Measurements from ENCODE around the gene COQ6.
"Not testable (repeated sequence)": the region's sequence is repeated elsewhere in the genome, so short reads cannot be mapped to it uniquely, and the experiment has no call there.

The COQ6 gene

DNA sequence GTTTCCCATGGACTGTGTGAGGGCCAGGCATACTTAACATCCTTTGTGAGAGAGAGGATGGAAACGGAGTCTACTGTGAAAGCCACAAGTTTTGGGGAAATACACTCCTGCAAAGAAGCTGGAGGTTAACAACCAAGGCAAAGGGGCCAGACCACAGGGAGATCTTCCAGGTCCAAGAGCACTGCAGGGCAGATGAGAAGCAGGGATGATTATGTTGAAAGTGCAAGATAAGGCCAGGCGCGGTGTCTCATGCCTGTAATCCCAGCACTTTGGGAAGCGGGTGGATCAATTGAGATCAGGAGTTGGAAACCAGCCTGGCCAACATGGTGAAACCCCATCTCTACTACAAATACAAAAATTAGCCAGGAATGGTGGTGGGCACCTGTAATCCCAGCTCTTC lies 15.1 kb downstream of the COQ6 start:
- H3K27me3 Mint-ChIP-seq (ENCODE audit: low read depth): no peaks in the 10 kb centered on the region
- peaks cover 70% of the 10 kb centered on the region for H3K36me3 Mint-ChIP-seq (ENCODE audit: low read depth)
- H3K4me1 Mint-ChIP-seq: no peaks in the 10 kb centered on the region
- TF ChIP-seq, protein P1, sequence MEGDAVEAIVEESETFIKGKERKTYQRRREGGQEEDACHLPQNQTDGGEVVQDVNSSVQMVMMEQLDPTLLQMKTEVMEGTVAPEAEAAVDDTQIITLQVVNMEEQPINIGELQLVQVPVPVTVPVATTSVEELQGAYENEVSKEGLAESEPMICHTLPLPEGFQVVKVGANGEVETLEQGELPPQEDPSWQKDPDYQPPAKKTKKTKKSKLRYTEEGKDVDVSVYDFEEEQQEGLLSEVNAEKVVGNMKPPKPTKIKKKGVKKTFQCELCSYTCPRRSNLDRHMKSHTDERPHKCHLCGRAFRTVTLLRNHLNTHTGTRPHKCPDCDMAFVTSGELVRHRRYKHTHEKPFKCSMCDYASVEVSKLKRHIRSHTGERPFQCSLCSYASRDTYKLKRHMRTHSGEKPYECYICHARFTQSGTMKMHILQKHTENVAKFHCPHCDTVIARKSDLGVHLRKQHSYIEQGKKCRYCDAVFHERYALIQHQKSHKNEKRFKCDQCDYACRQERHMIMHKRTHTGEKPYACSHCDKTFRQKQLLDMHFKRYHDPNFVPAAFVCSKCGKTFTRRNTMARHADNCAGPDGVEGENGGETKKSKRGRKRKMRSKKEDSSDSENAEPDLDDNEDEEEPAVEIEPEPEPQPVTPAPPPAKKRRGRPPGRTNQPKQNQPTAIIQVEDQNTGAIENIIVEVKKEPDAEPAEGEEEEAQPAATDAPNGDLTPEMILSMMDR (IDR thresholded peaks at IDR 0.05; ENCODE audit: unreplicated experiment in 3 of 3): no peak
- H3K4me3 Mint-ChIP-seq: no peak overlapping the region
- H3K27ac Mint-ChIP-seq: peak overlapping the region in 2 of 3 experiments; percentile 79 to 85
- H3K9me3 Mint-ChIP-seq: no peaks in the 10 kb centered on the region

GRCh38 chr14:73968885-73969284 lies 18.8 kb downstream of the COQ6 start:
- Mint-ChIP-seq H3K27ac (no peak overlapping the region), H3K9me3 (no peaks in the 10 kb centered on the region), H3K36me3 (ENCODE audit: low read depth) (peaks cover 57% of the 10 kb centered on the region), H3K4me1 (no peaks in the 10 kb centered on the region), H3K4me3 (no peak overlapping the region), H3K27me3 (ENCODE audit: low read depth) (no peaks in the 10 kb centered on the region)
- TF ChIP-seq, protein P1 (IDR thresholded peaks at IDR 0.05; ENCODE audit: unreplicated experiment in 3 of 3): no peak

GRCh38 chr14:73973497-73973896 lies 23.4 kb downstream of the COQ6 start:
- Mint-ChIP-seq H3K27ac (peak overlapping the region in 1 of 3 experiments; percentile 48), H3K4me3 (no peak overlapping the region), H3K36me3 (ENCODE audit: low read depth) (peaks cover 34% of the 10 kb centered on the region), H3K27me3 (ENCODE audit: low read depth) (no peaks in the 10 kb centered on the region), H3K9me3 (no peaks in the 10 kb centered on the region), H3K4me1 (no peaks in the 10 kb centered on the region)
- TF ChIP-seq, protein P1 (IDR thresholded peaks at IDR 0.05; ENCODE audit: unreplicated experiment in 3 of 3): no peak

GRCh38 chr14:73976125-73976524 lies 26.0 kb downstream of the COQ6 start:
- TF ChIP-seq, protein P1 (IDR thresholded peaks at IDR 0.05; ENCODE audit: unreplicated experiment in 3 of 3): no peak
- Mint-ChIP-seq H3K27ac (peak overlapping the region in 1 of 3 experiments; percentile 59), H3K27me3 (ENCODE audit: low read depth) (no peaks in the 10 kb centered on the region), H3K9me3 (no peaks in the 10 kb centered on the region), H3K36me3 (ENCODE audit: low read depth) (peaks cover 27% of the 10 kb centered on the region), H3K4me3 (no peak overlapping the region), H3K4me1 (no peaks in the 10 kb centered on the region)

- H3K36me3 Mint-ChIP-seq (ENCODE audit: low read depth): peaks cover 14% of the 10 kb centered on the region
- TF ChIP-seq, protein P1 (IDR thresholded peaks at IDR 0.05; ENCODE audit: unreplicated experiment in 3 of 3): no peak
- H3K27me3 Mint-ChIP-seq (ENCODE audit: low read depth): no peaks in the 10 kb centered on the region
- no peaks in the 10 kb centered on the region for H3K9me3 Mint-ChIP-seq
- no peak overlapping the region for H3K27ac Mint-ChIP-seq
- no peaks in the 10 kb centered on the region for H3K4me1 Mint-ChIP-seq
- H3K4me3 Mint-ChIP-seq: no peak overlapping the region
Measured at GRCh38 chr14:73977896-73978295, 27.8 kb downstream of the COQ6 start.

DNA sequence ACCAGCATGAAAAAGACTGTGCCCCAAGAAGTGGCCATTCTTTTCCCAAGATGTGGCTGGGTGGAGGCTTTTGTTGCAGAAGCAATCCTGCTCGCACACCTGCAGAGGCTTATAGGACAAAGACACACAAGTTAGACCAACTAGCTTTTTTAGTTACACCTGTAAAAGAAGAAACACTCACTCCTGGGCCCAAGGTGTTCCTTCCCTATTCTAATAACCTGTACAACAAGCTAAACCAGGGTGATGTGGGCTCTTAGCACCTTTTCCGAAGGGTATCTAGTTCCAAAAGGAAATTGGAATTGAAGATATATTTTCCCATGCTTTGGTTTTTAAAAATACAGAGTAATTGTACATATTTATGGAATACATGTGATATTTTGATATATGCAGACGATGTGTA lies 38.0 kb downstream of the COQ6 start:
- Mint-ChIP-seq H3K4me3 (no peak overlapping the region), H3K27me3 (ENCODE audit: low read depth) (no peaks in the 10 kb centered on the region), H3K36me3 (ENCODE audit: low read depth) (peaks cover 29% of the 10 kb centered on the region), H3K9me3 (no peaks in the 10 kb centered on the region), H3K4me1 (no peaks in the 10 kb centered on the region), H3K27ac (no peak overlapping the region)
- TF ChIP-seq, protein P1 (IDR thresholded peaks at IDR 0.05; ENCODE audit: unreplicated experiment in 3 of 3): no peak

DNA sequence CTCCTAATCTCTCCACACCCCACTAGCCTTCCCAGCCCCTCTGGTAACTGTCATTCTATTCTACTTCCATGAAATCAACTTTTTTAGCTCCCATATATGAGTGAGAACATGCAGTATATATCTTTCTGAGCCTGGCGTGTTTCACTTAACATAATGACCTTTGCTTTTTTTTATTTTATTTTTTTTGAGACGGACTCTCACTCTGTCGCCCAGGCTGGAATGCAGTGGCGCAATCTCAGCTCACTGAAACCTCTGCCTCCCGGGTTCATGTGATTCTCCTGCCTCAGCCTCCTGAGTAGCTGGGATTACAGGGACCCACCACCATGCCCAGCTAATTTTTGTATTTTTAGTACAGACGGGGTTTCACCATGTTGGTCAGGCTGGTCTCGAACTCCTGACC lies 38.6 kb downstream of the COQ6 start:
- H3K27me3 Mint-ChIP-seq (ENCODE audit: low read depth); H3K4me3 Mint-ChIP-seq; H3K9me3 Mint-ChIP-seq; H3K4me1 Mint-ChIP-seq; H3K27ac Mint-ChIP-seq: not testable (repeated sequence)
- peaks cover 29% of the 10 kb centered on the region for H3K36me3 Mint-ChIP-seq (ENCODE audit: low read depth)

Measured in nephron (organoid).